ENCODE measurements around the gene NKX1-1. TPM values are rescaled to one million over a fixed set of nuclear protein-coding genes. Genes with fewer than 3 reads are reported as not detected.

NKX1-1 gene
- total RNA-seq, 1 donor, result not detected

DNA sequence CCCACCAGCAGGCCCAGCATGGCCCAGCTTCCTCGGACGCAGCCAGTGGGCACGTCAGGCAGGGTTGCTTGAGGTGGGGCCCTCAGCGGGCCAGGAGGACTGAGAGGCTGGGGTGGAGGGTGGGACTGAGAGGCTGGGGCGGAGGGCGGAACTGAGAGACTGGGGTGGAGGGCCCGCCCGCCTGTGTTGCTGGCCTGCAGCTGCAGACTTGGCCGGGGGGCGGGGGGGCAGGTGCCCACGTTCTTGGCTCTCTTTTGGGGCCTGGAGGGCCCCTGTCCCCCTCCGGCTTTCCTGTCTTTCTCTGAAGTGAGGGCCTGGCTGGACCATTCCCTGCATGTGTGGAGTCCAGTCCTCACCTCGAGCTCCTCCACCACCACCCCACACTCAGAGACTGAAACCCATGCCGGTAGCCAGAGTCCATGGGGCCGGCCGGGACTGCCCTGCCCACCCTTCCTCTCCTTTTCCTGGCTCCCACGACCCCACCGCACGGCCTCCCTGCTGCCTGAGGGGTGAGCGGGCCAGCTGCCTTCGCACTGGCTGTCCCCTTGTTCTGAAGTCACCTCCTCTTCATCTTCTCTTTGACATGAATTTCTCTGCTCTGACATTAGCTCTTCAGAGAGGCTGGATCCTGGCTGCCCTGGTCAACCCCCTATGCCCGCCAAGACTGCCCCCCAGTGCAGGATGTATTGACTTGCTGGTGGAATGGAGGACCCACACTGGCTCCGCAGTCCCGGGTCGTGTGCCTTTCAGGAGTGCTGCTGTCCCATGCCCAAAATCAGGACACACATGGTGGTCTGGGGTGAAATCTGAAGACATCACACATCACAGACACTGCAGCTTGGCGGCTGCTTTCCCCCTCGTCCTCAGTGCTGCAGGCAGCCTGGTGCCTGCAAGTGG, 10.1 kb upstream of the NKX1-1 start:
- no peak for DNase-seq (ENCODE audit: low read depth)
- TF ChIP-seq, protein P1, sequence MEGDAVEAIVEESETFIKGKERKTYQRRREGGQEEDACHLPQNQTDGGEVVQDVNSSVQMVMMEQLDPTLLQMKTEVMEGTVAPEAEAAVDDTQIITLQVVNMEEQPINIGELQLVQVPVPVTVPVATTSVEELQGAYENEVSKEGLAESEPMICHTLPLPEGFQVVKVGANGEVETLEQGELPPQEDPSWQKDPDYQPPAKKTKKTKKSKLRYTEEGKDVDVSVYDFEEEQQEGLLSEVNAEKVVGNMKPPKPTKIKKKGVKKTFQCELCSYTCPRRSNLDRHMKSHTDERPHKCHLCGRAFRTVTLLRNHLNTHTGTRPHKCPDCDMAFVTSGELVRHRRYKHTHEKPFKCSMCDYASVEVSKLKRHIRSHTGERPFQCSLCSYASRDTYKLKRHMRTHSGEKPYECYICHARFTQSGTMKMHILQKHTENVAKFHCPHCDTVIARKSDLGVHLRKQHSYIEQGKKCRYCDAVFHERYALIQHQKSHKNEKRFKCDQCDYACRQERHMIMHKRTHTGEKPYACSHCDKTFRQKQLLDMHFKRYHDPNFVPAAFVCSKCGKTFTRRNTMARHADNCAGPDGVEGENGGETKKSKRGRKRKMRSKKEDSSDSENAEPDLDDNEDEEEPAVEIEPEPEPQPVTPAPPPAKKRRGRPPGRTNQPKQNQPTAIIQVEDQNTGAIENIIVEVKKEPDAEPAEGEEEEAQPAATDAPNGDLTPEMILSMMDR (IDR thresholded peaks at IDR 0.05; ENCODE audit: insufficient read depth, low read depth, low read length), result no peak
- H3K4me3 ChIP-seq (ENCODE audit: low read depth, low read length), result no peak overlapping the region

DNA sequence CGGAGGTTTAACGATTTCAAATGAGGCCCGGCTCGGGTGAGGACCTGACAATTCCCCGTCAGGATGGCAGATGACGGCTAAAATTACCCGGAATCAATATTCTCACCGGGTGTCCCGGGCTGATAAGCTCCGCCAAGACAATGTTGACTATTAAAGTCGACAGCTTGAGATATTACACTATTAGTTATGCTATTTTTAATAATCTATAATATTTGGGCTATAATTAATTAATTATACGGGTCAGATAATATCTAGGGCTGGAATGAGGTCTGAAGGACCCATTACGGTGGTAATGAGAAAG, 9.4 kb upstream of the NKX1-1 start:
- TF ChIP-seq, protein P1 (IDR thresholded peaks at IDR 0.05; ENCODE audit: insufficient read depth, low read depth, low read length), result no peak
- no peak for DNase-seq (ENCODE audit: low read depth)

DNA sequence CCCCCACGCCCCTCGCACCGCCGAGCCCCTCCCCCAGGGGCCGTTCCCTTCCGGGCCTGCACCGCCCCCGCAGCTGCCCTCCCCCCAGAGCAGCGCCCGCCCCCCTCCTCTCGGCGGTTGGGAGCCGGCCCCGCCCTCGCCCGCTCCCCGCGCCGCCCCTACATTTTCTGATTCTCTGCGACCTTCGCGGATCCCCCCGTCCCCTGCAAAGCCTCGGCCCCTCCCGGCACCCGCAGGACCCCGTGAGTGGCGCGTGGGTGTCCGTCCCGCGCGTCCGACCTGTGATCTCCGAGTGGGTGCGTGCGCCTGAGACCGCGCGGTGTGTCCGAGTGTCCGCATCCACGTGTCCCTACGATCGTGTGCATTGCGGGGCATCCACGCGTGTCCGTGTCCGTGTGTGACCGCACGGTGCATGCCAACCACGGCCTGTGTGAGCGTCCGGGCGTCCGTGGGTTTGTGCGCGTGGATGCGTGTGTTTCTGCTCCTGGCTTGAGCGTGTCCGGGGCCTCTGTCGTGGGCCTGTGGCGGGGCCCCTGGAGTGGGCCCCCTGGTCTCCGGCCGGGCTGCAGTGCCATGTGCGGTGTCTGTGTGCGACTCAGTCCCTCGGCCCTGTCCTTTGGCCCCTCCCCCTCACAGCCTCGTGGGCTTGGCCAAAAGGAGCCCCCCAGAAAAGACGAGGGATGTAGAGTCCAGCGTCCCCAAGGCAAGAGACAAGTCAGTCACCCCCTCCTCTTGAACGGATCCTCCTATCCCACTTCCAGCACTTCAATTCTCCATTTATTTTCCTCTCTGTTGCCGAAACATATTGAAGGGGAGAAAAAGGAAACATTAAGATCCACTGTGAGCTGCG, 8.8 kb upstream of the NKX1-1 start:
- TF ChIP-seq, protein P1 (IDR thresholded peaks at IDR 0.05; ENCODE audit: insufficient read depth, low read depth, low read length), result no peak
- DNase-seq (ENCODE audit: low read depth), result no peak
- H3K4me3 ChIP-seq (ENCODE audit: low read depth, low read length), result no peak overlapping the region

More for the DNA sequence above, 9.4 kb upstream of the NKX1-1 start:
- H3K4me3 ChIP-seq (ENCODE audit: low read depth, low read length), result no peak overlapping the region

DNA sequence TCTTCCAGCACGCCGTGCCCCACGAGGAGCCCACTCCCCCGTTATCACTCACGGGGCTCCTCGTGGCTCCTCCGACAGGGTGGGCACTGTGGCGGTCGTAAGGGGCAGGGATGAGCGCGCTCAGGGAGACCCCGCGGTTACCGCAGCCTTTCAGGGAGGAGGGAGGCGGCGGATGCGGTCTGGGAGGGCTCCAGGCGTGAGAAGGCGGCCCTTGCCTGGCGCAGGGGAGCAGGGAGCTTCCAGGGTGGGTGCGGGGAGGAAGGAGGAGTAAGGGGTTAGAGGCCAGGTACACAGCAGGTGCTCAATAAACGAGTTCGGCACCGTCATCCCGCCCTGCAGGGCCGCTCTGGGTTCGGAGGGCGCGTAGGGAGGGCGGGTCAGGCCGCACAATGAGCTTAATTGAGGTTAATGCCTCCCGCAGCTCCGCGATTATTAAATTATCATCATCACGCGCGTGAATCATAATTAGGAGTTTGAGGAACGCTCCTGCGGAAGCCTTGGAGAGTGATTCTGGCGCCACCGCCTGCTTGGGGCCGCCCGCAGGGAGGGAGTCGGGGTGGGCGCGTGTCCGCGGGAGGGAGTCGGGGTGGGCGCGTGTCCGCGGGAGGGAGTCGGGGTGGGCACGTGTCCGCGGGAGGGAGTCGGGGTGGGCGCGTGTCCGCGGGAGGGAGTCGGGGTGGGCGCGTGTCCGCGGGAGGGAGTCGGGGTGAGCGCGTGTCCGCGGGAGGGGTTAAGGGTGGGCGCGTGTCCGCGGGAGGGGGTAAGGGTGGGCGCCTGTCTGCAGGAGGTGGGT, 7.6 kb upstream of the NKX1-1 start:
- DNase-seq (ENCODE audit: low read depth), result no peak
- no peak overlapping the region for H3K4me3 ChIP-seq (ENCODE audit: low read depth, low read length)
- TF ChIP-seq, protein P1 (IDR thresholded peaks at IDR 0.05; ENCODE audit: insufficient read depth, low read depth, low read length), result no peak

DNA sequence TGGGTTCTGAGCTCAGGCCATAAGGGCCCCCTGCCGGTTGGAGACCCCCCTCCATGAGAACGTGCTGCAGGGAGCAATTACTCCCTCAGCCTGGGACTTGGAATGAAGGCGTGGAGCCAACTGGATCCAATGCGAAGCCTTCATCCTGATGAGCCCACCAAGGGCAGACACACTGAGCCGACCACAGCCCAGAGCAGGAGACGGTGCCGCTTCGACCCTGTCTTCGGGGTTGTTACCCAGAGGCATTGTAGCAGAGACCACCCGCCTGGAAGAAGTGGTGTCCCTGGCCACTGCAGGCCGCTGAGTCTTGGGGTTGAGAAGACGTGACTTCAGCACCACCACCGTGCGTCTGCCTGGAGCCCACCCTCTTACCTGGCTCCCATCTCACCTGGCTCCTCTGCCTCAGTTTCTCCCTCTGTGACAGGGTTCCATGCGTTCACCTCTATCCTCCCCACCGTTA, 7.0 kb upstream of the NKX1-1 start:
- TF ChIP-seq, protein P1 (IDR thresholded peaks at IDR 0.05; ENCODE audit: insufficient read depth, low read depth, low read length), result no peak
- H3K4me3 ChIP-seq (ENCODE audit: low read depth, low read length), result no peak overlapping the region
- DNase-seq (ENCODE audit: low read depth), result no peak
